Astrocyte of the spinal cord (primary cell): ENCODE data around the gene SMIM26.
A peak's percentile ranks its signal among the peaks of the same experiment; 100 is the strongest.
"Not testable (repeated sequence)": the region's sequence is repeated elsewhere in the genome, so short reads cannot be mapped to it uniquely, and the experiment has no call there.

Experiments used
- DNase-seq: peaks from one replicate; pipeline ENCODE4 v3.0.0; 2011; ENCODE audit warnings: low read depth, low spot score
- H3K4me3 ChIP-seq: 2 replicates; pipeline ENCODE4 v1.5.1; 2011; ENCODE audit warnings: low read depth, mild to moderate bottlenecking, low read length, moderate library complexity
- CTCF ChIP-seq: IDR thresholded peaks from 2 replicates; pipeline ENCODE4 v1.5.1; 2012; ENCODE audit warnings: low read depth, mild to moderate bottlenecking, low read length, inconsistent platforms
- in situ Hi-C: cut with HindIII; loops from 2 replicates; pipeline ENCODE4 v1.10.0; 2017; ENCODE audit warnings: low sequenced_read_pairs

SMIM26 gene, protein sequence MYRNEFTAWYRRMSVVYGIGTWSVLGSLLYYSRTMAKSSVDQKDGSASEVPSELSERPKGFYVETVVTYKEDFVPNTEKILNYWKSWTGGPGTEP

GRCh38 chr20:18566892-18567738, at the start of gene SMIM26:
Gene SMIM26 (plus strand): TSS chr20:18567432. CDS start chr20:18567479, 47 bp downstream.
- TF ChIP-seq CTCF, result no peak
- in situ Hi-C loops, result no loop called here
- peak; percentile 90 for DNase-seq
- peak within 1 kb of the TSS; percentile 66 for H3K4me3 ChIP-seq

DNA sequence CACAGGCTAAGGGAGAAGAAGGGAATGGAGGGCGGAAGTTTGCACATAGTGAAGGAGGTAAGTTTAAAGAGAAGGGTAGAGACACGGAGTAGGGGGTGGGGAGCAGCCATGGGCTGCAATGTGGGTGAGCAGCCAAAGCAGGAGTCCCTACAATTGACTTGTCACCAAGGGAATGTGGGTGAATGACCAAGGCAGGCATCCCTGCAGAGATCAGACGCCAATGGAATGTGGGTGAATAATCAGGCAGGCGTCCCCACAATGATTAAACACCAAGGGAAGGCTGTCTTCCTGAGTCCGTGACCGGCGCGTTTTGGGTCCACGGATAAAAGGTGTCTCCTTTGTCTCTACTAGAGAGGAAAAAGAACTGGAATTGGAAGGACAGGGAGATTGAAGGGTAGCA, 45.2 kb upstream of the SMIM26 start:
- H3K4me3 ChIP-seq, DNase-seq, in situ Hi-C loops: not testable (repeated sequence)

GRCh38 chr20:18523066-18523465, 44.2 kb upstream of the SMIM26 start:
- H3K4me3 ChIP-seq, result no peak overlapping the region
- in situ Hi-C loops, result no loop called here
- DNase-seq, result no peak
- TF ChIP-seq CTCF, result no peak

DNA sequence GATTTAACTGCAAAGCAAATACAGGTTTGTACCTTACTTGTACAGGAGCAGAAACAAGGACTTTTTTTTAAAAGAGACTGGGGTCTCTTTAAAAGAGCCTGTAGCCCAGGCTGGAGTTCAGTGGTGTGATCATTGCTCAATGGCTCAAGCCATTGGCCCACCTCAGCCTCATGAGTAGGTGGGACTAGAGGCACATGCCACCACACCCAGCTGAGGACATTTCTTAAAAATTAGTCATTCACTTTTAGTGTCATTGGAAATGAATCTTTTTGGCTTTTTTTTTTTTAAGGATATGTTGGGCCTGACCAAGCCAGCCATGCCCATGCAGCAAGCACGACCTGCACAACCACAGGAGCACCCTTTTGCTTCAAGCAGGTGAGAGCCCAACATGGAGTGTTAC, 42.6 kb upstream of the SMIM26 start:
- in situ Hi-C loops, result no loop called here
- peak; percentile 24 for DNase-seq
- TF ChIP-seq CTCF, result no peak
- no peak overlapping the region for H3K4me3 ChIP-seq

DNA sequence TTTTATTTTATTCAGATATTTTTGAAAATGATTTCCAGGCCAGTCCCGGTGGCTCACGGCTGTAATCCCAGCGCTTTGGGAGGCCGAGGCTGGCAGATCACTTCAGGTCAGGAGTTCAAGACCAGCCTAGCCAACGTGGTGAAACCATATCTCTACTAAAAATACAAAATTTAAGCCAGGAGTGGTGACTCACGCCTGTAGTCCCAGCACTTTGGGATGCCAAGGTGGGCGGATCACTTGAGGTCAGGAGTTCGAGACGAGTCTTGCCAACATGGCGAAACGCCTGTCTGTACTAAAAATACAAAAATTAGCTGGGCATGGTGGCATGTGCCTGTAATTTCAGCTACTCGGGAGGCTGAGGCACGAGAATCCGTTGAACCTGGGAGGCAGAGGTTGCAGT, 40.5 kb upstream of the SMIM26 start:
- DNase-seq, in situ Hi-C loops, H3K4me3 ChIP-seq: not testable (repeated sequence)

DNA sequence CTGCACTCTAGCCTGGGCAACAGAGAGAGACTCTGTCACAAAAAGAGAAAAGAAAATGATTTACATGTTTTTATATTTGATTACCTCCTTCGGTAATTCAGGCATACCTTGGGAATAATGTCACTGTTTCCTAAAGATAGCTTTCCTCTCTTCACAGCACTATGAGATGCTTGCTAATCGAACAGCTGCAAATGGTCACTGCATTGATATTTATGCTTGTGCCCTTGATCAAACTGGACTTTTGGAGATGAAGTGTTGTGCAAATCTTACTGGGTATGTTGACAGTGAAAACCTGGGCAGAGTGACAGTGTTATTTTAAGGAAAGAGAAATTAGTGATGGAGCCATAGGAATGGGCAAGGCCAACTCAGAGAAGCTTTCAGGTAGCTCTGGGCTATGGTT, 39.9 kb upstream of the SMIM26 start:
- DNase-seq, result no peak
- in situ Hi-C loops, result no loop called here
- TF ChIP-seq CTCF, result no peak
- H3K4me3 ChIP-seq, result no peak overlapping the region

- H3K4me3 ChIP-seq, result no peak overlapping the region
- DNase-seq, result peak; percentile 9
- in situ Hi-C loops, result no loop called here
- no peak for TF ChIP-seq CTCF
Observed at GRCh38 chr20:18527836-18528235, 39.4 kb upstream of the SMIM26 start.
